ENCODE data around the gene USP3. TPM values are rescaled to one million over a fixed set of nuclear protein-coding genes. Genes with fewer than 3 reads are reported as not detected.
A peak's percentile ranks its signal among the peaks of the same experiment; 100 is the strongest.

USP3 gene
- total and polyA plus RNA-seq, 2 of the 13 experiments (the other 11 are each of a cell fraction or from before 2014, with no cell fraction given), result 14.3 to 61.2 TPM

GRCh38 chr15:63535689-63536088, 31.3 kb downstream of the USP3 start:
- no TSS peak for BruUV-seq (replicated peaks)
- TF ChIP-seq SIN3B (IDR thresholded peaks at IDR 0.05; ENCODE audit: low read length) (no peak), ZNF276 (CRISPR knock-in tag; IDR thresholded peaks at IDR 0.05; ENCODE audit: low read depth) (no peak), ZIK1 (CRISPR knock-in tag; IDR thresholded peaks at IDR 0.05; ENCODE audit: borderline replicate concordance, low read depth) (no peak), BCL6 (CRISPR knock-in tag; IDR thresholded peaks at IDR 0.05) (0 out of 2 replicates have a peak, but pooled peaks have one; percentile 25), ZNF839 (CRISPR knock-in tag; IDR thresholded peaks at IDR 0.05; ENCODE audit: borderline replicate concordance) (no peak), ZNF598 (CRISPR knock-in tag; IDR thresholded peaks at IDR 0.05; ENCODE audit: borderline replicate concordance) (no peak), TP53 (CRISPR knock-in tag; conservative IDR thresholded peaks at IDR 0.05) (no peak)
- H3K27me3 ChIP-seq (ENCODE audit: control insufficient read depth in 1 of 2, insufficient read depth in 2 of 2, low read length in 2 of 2), result no peaks in the 10 kb centered on the region
- H3K27ac ChIP-seq (ENCODE audit: extremely low read length, insufficient read depth, low read length), result no peak overlapping the region
- peaks cover 0 to 15% of the 10 kb centered on the region in 2 experiments; a peak in 2 of 5 replicates for H3K36me3 ChIP-seq (replicated peaks in 1 of 2; ENCODE audit: control insufficient read depth in 1 of 2, insufficient read depth in 2 of 2, low read length in 2 of 2)
- in situ Hi-C loops (cut with HindIII; ENCODE audit: extremely low pct_ligation_motif_present, low pct_unique_long_range_greater_than_20kb) (no loop called here), intact Hi-C loops (cut with micrococcal nuclease; ENCODE audit: unreplicated experiment) (no loop called here)
- ATAC-seq, result no peak
- no peaks in the 10 kb centered on the region for H3K9me3 ChIP-seq (ENCODE audit: low read length)
- ChIA-PET POLR2A (interaction anchor here (1.2 kb wide), 1 partner anchor 13 kb away, joined by 3 read pairs; no protein-coding TSS in a partner anchor), CTCF (ENCODE audit: low intra/inter-chr PET ratio, low total read pairs) (no interaction called here)
- no peak overlapping the region for H2AFZ ChIP-seq (ENCODE audit: low read length)
- H3K4me3 ChIP-seq (replicated peaks in 1 of 3; ENCODE audit: insufficient read depth in 1 of 3, low read depth in 2 of 3, low read length in 3 of 3), result no peak overlapping the region
- H3K4me2 ChIP-seq (ENCODE audit: low read depth, low read length), result no peak overlapping the region
- H3K9ac ChIP-seq (ENCODE audit: insufficient read depth, low read depth, low read length), result no peak overlapping the region
- no peak for DNase-seq (ENCODE audit: low spot score)
- peaks cover 76% of the 10 kb centered on the region for H3K79me2 ChIP-seq (ENCODE audit: insufficient read depth, low read length)
- H3K4me1 ChIP-seq (ENCODE audit: insufficient read depth, low read length), result peaks cover 23% of the 10 kb centered on the region
- peak; percentile 32 for FAIRE-seq
- 97% methylated on average over 3 of the region's 3 CpGs for WGBS (ENCODE audit: low lambda C conversion rate)
- 0 out of 2 replicates have a peak, but pooled peaks cover 2% of the 10 kb centered on the region for H4K20me1 ChIP-seq (ENCODE audit: insufficient read depth, low read length)

- POLR2A ChIA-PET, result no interaction called here
- 65% methylated on average over 3 of the region's 3 CpGs for WGBS (ENCODE audit: low lambda C conversion rate)
Measured at GRCh38 chr15:63538876-63539275, 34.5 kb downstream of the USP3 start.

More at GRCh38 chr15:63538876-63539275, 34.5 kb downstream of the USP3 start:
- Histone ChIP-seq H3K79me2 (ENCODE audit: insufficient read depth, low read length) (peaks cover 70% of the 10 kb centered on the region), H3K9ac (ENCODE audit: insufficient read depth, low read depth, low read length) (no peak overlapping the region), H4K20me1 (ENCODE audit: insufficient read depth, low read length) (no peaks in the 10 kb centered on the region), H3K4me2 (ENCODE audit: low read depth, low read length) (no peak overlapping the region), H3K4me1 (ENCODE audit: insufficient read depth, low read length) (peaks cover 13% of the 10 kb centered on the region), H3K36me3 (replicated peaks in 1 of 2; ENCODE audit: control insufficient read depth in 1 of 2, insufficient read depth in 2 of 2, low read length in 2 of 2) (peaks cover 0 to 16% of the 10 kb centered on the region in 2 experiments; a peak in 2 of 5 replicates), H3K27ac (ENCODE audit: extremely low read length, insufficient read depth, low read length) (no peak overlapping the region), H3K4me3 (replicated peaks in 1 of 3; ENCODE audit: insufficient read depth in 1 of 3, low read depth in 2 of 3, low read length in 3 of 3) (no peak overlapping the region), H2AFZ (ENCODE audit: low read length) (no peak overlapping the region), H3K9me3 (ENCODE audit: low read length) (no peaks in the 10 kb centered on the region), H3K27me3 (ENCODE audit: control insufficient read depth in 1 of 2, insufficient read depth in 2 of 2, low read length in 2 of 2) (no peaks in the 10 kb centered on the region)
- DNase-seq (ENCODE audit: low spot score) (no peak), ATAC-seq (no peak), FAIRE-seq (no peak)
- intact Hi-C loops (cut with micrococcal nuclease; ENCODE audit: unreplicated experiment), result no loop called here
- in situ Hi-C loops (cut with HindIII; ENCODE audit: extremely low pct_ligation_motif_present, low pct_unique_long_range_greater_than_20kb), result no loop called here
- TF ChIP-seq GLI4 (CRISPR knock-in tag; IDR thresholded peaks at IDR 0.05; ENCODE audit: borderline replicate concordance), result no peak
- no peak for TF ChIP-seq RELA (CRISPR knock-in tag; IDR thresholded peaks at IDR 0.05)
- peak; percentile 11; the same call in 1 of the 2 replicates for TF ChIP-seq GATAD2A (CRISPR knock-in tag; IDR thresholded peaks at IDR 0.05)
- TF ChIP-seq MAZ (IDR thresholded peaks at IDR 0.05; ENCODE audit: borderline replicate concordance, low read depth, low read length), result no peak
- TF ChIP-seq MAZ (CRISPR knock-in tag; IDR thresholded peaks at IDR 0.05; ENCODE audit: low read depth), result no peak
- TF ChIP-seq PHB2 (IDR thresholded peaks at IDR 0.05; ENCODE audit: partially characterized antibody), result no peak
- TF ChIP-seq FLYWCH1 (CRISPR knock-in tag; IDR thresholded peaks at IDR 0.05), result no peak
- no peak for TF ChIP-seq ZBTB43 (CRISPR knock-in tag; conservative IDR thresholded peaks at IDR 0.05)
- no peak for TF ChIP-seq GPBP1L1 (CRISPR knock-in tag; IDR thresholded peaks at IDR 0.05)
- CTCF ChIA-PET (ENCODE audit: low intra/inter-chr PET ratio, low total read pairs), result no interaction called here
- BruUV-seq (replicated peaks), result no TSS peak

Data from HepG2 (cell line).